ENCODE measurements around the gene SMAD2.

GRCh38 chr18:47830772-47831171 lies 99.7 kb downstream of the SMAD2 start:
- TF ChIP-seq CTCF (IDR thresholded peaks at IDR 0.05) (no peak), POLR2A (IDR thresholded peaks at IDR 0.05) (no peak)

Measured in heart left ventricle (tissue), 13 donors.